ENCODE results near the gene ABLIM2. TPM values are rescaled to one million over a fixed set of nuclear protein-coding genes. Genes with fewer than 3 reads are reported as not detected.

The ABLIM2 gene
- total and polyA plus RNA-seq, 4 experiments from 2014 or later, result 0.44 to 7.9 (median 3.8) TPM

- intact Hi-C loops (cut with micrococcal nuclease), result no loop called here
- Histone ChIP-seq H3K27me3 (ENCODE audit: insufficient read depth, low read length) (no peaks in the 10 kb centered on the region), H3K36me3 (ENCODE audit: insufficient read depth, low read length) (no peaks in the 10 kb centered on the region), H3K4me1 (ENCODE audit: insufficient read depth, low read length) (no peaks in the 10 kb centered on the region), H3K27ac (ENCODE audit: low read depth, low read length) (no peak overlapping the region), H3K9me3 (ENCODE audit: control insufficient read depth in 1 of 2, low read length in 2 of 2) (no peaks in the 10 kb centered on the region), H3K4me3 (ENCODE audit: low read length in 2 of 2) (no peak overlapping the region)
- Mint-ChIP-seq H3K36me3 (peaks cover under 1 to 23% of the 10 kb centered on the region in 2 donors), H3K9me3 (peaks cover 0 to 1% (median 0%) of the 10 kb centered on the region in 8 donors), H3K27ac (no peak overlapping the region), H3K4me3 (no peak overlapping the region), H3K27me3 (no peaks in the 10 kb centered on the region), H3K4me1 (no peaks in the 10 kb centered on the region)
- ChIA-PET POLR2A (ENCODE audit: partially characterized antibody) (no interaction called here), CTCF (ENCODE audit: partially characterized antibody) (no interaction called here)
- DNase-seq, result no peak
These were observed 155.9 kb downstream of the ABLIM2 start for GRCh38 chr4:8002525-8003309.

- Histone ChIP-seq H3K4me1 (ENCODE audit: insufficient read depth, low read length) (no peaks in the 10 kb centered on the region), H3K27me3 (ENCODE audit: insufficient read depth, low read length) (no peaks in the 10 kb centered on the region), H3K9me3 (ENCODE audit: control insufficient read depth in 1 of 2, low read length in 2 of 2) (no peaks in the 10 kb centered on the region), H3K36me3 (ENCODE audit: insufficient read depth, low read length) (no peaks in the 10 kb centered on the region), H3K27ac (ENCODE audit: low read depth, low read length) (no peak overlapping the region), H3K4me3 (ENCODE audit: low read length in 2 of 2) (no peak overlapping the region)
- H3K36me3 Mint-ChIP-seq, result peaks cover 0 to 19% of the 10 kb centered on the region in 2 donors
- H3K27ac Mint-ChIP-seq, result no peak overlapping the region
- peaks cover 0 to 1% (median 0%) of the 10 kb centered on the region in 8 donors for H3K9me3 Mint-ChIP-seq
- CTCF ChIA-PET (ENCODE audit: partially characterized antibody), result no interaction called here
- no peaks in the 10 kb centered on the region for H3K27me3 Mint-ChIP-seq
- intact Hi-C loops (cut with micrococcal nuclease), result no loop called here
- no peak for DNase-seq
- H3K4me1 Mint-ChIP-seq, result no peaks in the 10 kb centered on the region
- H3K4me3 Mint-ChIP-seq, result no peak overlapping the region
- POLR2A ChIA-PET (ENCODE audit: partially characterized antibody), result no interaction called here
These were observed 156.9 kb downstream of the ABLIM2 start for GRCh38 chr4:8001564-8002355.

GRCh38 chr4:8000721-8001491, 157.7 kb downstream of the ABLIM2 start:
- peaks cover 0 to 1% (median 0%) of the 10 kb centered on the region in 8 donors for H3K9me3 Mint-ChIP-seq
- DNase-seq, result no peak
- no peaks in the 10 kb centered on the region for H3K9me3 ChIP-seq (ENCODE audit: control insufficient read depth in 1 of 2, low read length in 2 of 2)
- no peak overlapping the region for H3K4me3 ChIP-seq (ENCODE audit: low read length in 2 of 2)
- no peak overlapping the region for H3K27ac Mint-ChIP-seq
- H3K27me3 ChIP-seq (ENCODE audit: insufficient read depth, low read length), result no peaks in the 10 kb centered on the region
- H3K27me3 Mint-ChIP-seq, result no peaks in the 10 kb centered on the region
- H3K4me3 Mint-ChIP-seq, result no peak overlapping the region
- ChIA-PET CTCF (ENCODE audit: partially characterized antibody) (no interaction called here), POLR2A (ENCODE audit: partially characterized antibody) (no interaction called here)
- no peak overlapping the region for H3K27ac ChIP-seq (ENCODE audit: low read depth, low read length)
- no peaks in the 10 kb centered on the region for H3K4me1 Mint-ChIP-seq
- peaks cover 0 to 14% of the 10 kb centered on the region in 2 donors for H3K36me3 Mint-ChIP-seq
- H3K4me1 ChIP-seq (ENCODE audit: insufficient read depth, low read length), result no peaks in the 10 kb centered on the region
- H3K36me3 ChIP-seq (ENCODE audit: insufficient read depth, low read length), result no peaks in the 10 kb centered on the region
- intact Hi-C loops (cut with micrococcal nuclease), result no loop called here

- Mint-ChIP-seq H3K9me3 (peaks cover 0 to 1% (median 0%) of the 10 kb centered on the region in 8 donors), H3K4me3 (no peak overlapping the region), H3K27me3 (no peaks in the 10 kb centered on the region), H3K27ac (no peak overlapping the region), H3K4me1 (no peaks in the 10 kb centered on the region), H3K36me3 (peaks cover 0 to 8% of the 10 kb centered on the region in 2 donors)
- CTCF ChIA-PET (ENCODE audit: partially characterized antibody), result no interaction called here
- no peak overlapping the region for H3K4me3 ChIP-seq (ENCODE audit: low read length in 2 of 2)
- intact Hi-C loops (cut with micrococcal nuclease), result no loop called here
- H3K4me1 ChIP-seq (ENCODE audit: insufficient read depth, low read length), result no peaks in the 10 kb centered on the region
- no peaks in the 10 kb centered on the region for H3K9me3 ChIP-seq (ENCODE audit: control insufficient read depth in 1 of 2, low read length in 2 of 2)
- POLR2A ChIA-PET (ENCODE audit: partially characterized antibody), result no interaction called here
- no peaks in the 10 kb centered on the region for H3K36me3 ChIP-seq (ENCODE audit: insufficient read depth, low read length)
- no peaks in the 10 kb centered on the region for H3K27me3 ChIP-seq (ENCODE audit: insufficient read depth, low read length)
- no peak for DNase-seq
- no peak overlapping the region for H3K27ac ChIP-seq (ENCODE audit: low read depth, low read length)
These were observed 158.4 kb downstream of the ABLIM2 start for GRCh38 chr4:8000247-8000646.

GRCh38 chr4:7999695-8000094, 158.9 kb downstream of the ABLIM2 start:
- H3K4me1 ChIP-seq (ENCODE audit: insufficient read depth, low read length), result no peaks in the 10 kb centered on the region
- no peak overlapping the region for H3K27ac ChIP-seq (ENCODE audit: low read depth, low read length)
- H3K4me3 Mint-ChIP-seq, result no peak overlapping the region
- CTCF ChIA-PET (ENCODE audit: partially characterized antibody), result no interaction called here
- H3K36me3 Mint-ChIP-seq, result peaks cover 0 to 3% of the 10 kb centered on the region in 2 donors
- no peak overlapping the region for H3K4me3 ChIP-seq (ENCODE audit: low read length in 2 of 2)
- H3K27me3 ChIP-seq (ENCODE audit: insufficient read depth, low read length), result no peaks in the 10 kb centered on the region
- intact Hi-C loops (cut with micrococcal nuclease), result no loop called here
- no peak overlapping the region for H3K27ac Mint-ChIP-seq
- no peaks in the 10 kb centered on the region for H3K36me3 ChIP-seq (ENCODE audit: insufficient read depth, low read length)
- peaks cover 0 to 1% (median 0%) of the 10 kb centered on the region in 8 donors for H3K9me3 Mint-ChIP-seq
- H3K27me3 Mint-ChIP-seq, result no peaks in the 10 kb centered on the region
- H3K4me1 Mint-ChIP-seq, result no peaks in the 10 kb centered on the region
- POLR2A ChIA-PET (ENCODE audit: partially characterized antibody), result no interaction called here
- H3K9me3 ChIP-seq (ENCODE audit: control insufficient read depth in 1 of 2, low read length in 2 of 2), result no peaks in the 10 kb centered on the region
- DNase-seq, result no peak

GRCh38 chr4:7999279-7999678, 159.3 kb downstream of the ABLIM2 start:
- Histone ChIP-seq H3K4me3 (ENCODE audit: low read length in 2 of 2) (no peak overlapping the region), H3K9me3 (ENCODE audit: control insufficient read depth in 1 of 2, low read length in 2 of 2) (no peaks in the 10 kb centered on the region), H3K4me1 (ENCODE audit: insufficient read depth, low read length) (no peaks in the 10 kb centered on the region), H3K27ac (ENCODE audit: low read depth, low read length) (no peak overlapping the region), H3K36me3 (ENCODE audit: insufficient read depth, low read length) (no peaks in the 10 kb centered on the region), H3K27me3 (ENCODE audit: insufficient read depth, low read length) (no peaks in the 10 kb centered on the region)
- Mint-ChIP-seq H3K4me3 (no peak overlapping the region), H3K27me3 (no peaks in the 10 kb centered on the region), H3K4me1 (no peaks in the 10 kb centered on the region), H3K36me3 (no peaks in the 10 kb centered on the region), H3K27ac (no peak overlapping the region), H3K9me3 (peaks cover 0 to 1% (median 0%) of the 10 kb centered on the region in 8 donors)
- DNase-seq, result no peak
- intact Hi-C loops (cut with micrococcal nuclease), result no loop called here
- CTCF ChIA-PET (ENCODE audit: partially characterized antibody), result no interaction called here
- POLR2A ChIA-PET (ENCODE audit: partially characterized antibody), result no interaction called here

- ChIA-PET POLR2A (ENCODE audit: partially characterized antibody) (no interaction called here), CTCF (ENCODE audit: partially characterized antibody) (no interaction called here)
- H3K4me1 Mint-ChIP-seq, result no peaks in the 10 kb centered on the region
- no peak for DNase-seq
- no peaks in the 10 kb centered on the region for H3K27me3 Mint-ChIP-seq
- no peak overlapping the region for H3K27ac Mint-ChIP-seq
- Histone ChIP-seq H3K36me3 (ENCODE audit: insufficient read depth, low read length) (no peaks in the 10 kb centered on the region), H3K27me3 (ENCODE audit: insufficient read depth, low read length) (no peaks in the 10 kb centered on the region), H3K4me3 (ENCODE audit: low read length in 2 of 2) (no peak overlapping the region), H3K9me3 (ENCODE audit: control insufficient read depth in 1 of 2, low read length in 2 of 2) (no peaks in the 10 kb centered on the region), H3K27ac (ENCODE audit: low read depth, low read length) (no peak overlapping the region), H3K4me1 (ENCODE audit: insufficient read depth, low read length) (no peaks in the 10 kb centered on the region)
- intact Hi-C loops (cut with micrococcal nuclease), result no loop called here
- H3K36me3 Mint-ChIP-seq, result no peaks in the 10 kb centered on the region
- H3K4me3 Mint-ChIP-seq, result no peak overlapping the region
- H3K9me3 Mint-ChIP-seq, result peaks cover 0 to 1% (median 0%) of the 10 kb centered on the region in 8 donors
These were observed 160.2 kb downstream of the ABLIM2 start for GRCh38 chr4:7998447-7998846.

Measured in CD4-positive, alpha-beta memory T cell (primary cell).